Lower lobe of right lung (tissue), 2 donors: Measurements from ENCODE around the gene RIT2. TPM values are rescaled to one million over a fixed set of nuclear protein-coding genes. Genes with fewer than 3 reads are reported as not detected.

Experiments
- ATAC-seq, 2 donors: fragments of 200-7000 bp; cut with Tn5 transposase; one replicate each; pipeline ENCODE4 v1.9.1; 2020 to 2022; ENCODE audit warnings: mild to moderate bottlenecking in 2 of 2, moderate library complexity in 2 of 2
- DNase-seq: peaks from one replicate; pipeline ENCODE4 v3.0.0-alpha.2; 2020
- H3K27ac ChIP-seq: fragments of 200-600 bp; one replicate; pipeline ENCODE4 v1.8.0; 2022
- H3K27me3 ChIP-seq: fragments of 200-600 bp; one replicate; pipeline ENCODE4 v1.8.0; 2022; ENCODE audit warnings: low read depth
- H3K36me3 ChIP-seq: fragments of 200-600 bp; one replicate; pipeline ENCODE4 v1.8.0; 2022; ENCODE audit warnings: mild to moderate bottlenecking
- H3K4me1 ChIP-seq: fragments of 200-600 bp; one replicate; pipeline ENCODE4 v1.8.0; 2022
- H3K4me3 ChIP-seq: fragments of 200-600 bp; one replicate; pipeline ENCODE4 v1.8.0; 2022; ENCODE audit warnings: mild to moderate bottlenecking
- H3K9me3 ChIP-seq: fragments of 200-600 bp; one replicate; pipeline ENCODE4 v1.8.0; 2022
- CTCF ChIP-seq: fragments of 200-600 bp; IDR thresholded peaks from one replicate; pipeline ENCODE4 v1.8.0; 2022; ENCODE audit warnings: antibody characterized with exemption, mild to moderate bottlenecking
- intact Hi-C: fragments of 100-400 bp; cut with DNase I; formaldehyde crosslinking; loops from one replicate; pipeline ENCODE4 v1.11.0; 2022
- total RNA-seq: library from RNA; stranded (reverse); fragmentation: NEBNext Ultra II Directional; extraction: Animal tissue kit (Norgen Biotek cat#: 25700); gene quantifications from one replicate; pipeline ENCODE4 v1.2.1, GENCODE V29; 2021
- donor health status: DM: no; HTN: yes; CAD: no; lungs with severe emphysema.

RIT2 gene
- total RNA-seq, 1 donor from 2014 or later: not detected

DNA sequence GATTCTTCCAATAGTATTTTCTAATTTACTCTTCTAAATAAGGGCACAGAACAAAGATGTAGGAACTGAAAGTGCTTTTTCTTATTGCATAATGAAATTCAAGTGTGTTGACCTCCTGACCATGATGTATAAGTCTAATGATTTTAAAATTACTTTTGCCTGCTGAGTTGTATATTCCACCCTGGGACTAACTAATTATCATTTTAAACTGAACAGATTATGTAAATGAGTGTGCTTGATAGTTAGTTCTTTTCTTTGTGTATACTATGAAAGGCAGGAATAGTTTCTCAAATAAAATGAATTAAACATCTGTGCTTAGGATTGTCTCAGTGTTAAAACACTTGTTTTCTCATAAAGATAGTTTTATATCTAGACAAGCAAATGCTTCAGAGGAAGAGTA, 284.5 kb downstream of the RIT2 start:
- Histone ChIP-seq H3K27me3 (no peaks in the 10 kb centered on the region), H3K4me3 (no peak overlapping the region), H3K4me1 (no peaks in the 10 kb centered on the region), H3K27ac (no peak overlapping the region), H3K36me3 (no peaks in the 10 kb centered on the region), H3K9me3 (no peaks in the 10 kb centered on the region)
- intact Hi-C loops: no loop called here
- TF ChIP-seq CTCF: no peak
- no peak for DNase-seq
- no peak for ATAC-seq

GRCh38 chr18:42828881-42829280, 286.6 kb downstream of the RIT2 start:
- intact Hi-C loops: no loop called here
- H3K27me3 ChIP-seq: no peaks in the 10 kb centered on the region
- DNase-seq (no peak), ATAC-seq (no peak)
- H3K4me3 ChIP-seq: no peak overlapping the region
- H3K36me3 ChIP-seq: no peaks in the 10 kb centered on the region
- no peak overlapping the region for H3K27ac ChIP-seq
- TF ChIP-seq CTCF: no peak
- H3K4me1 ChIP-seq: no peaks in the 10 kb centered on the region
- H3K9me3 ChIP-seq: no peaks in the 10 kb centered on the region

GRCh38 chr18:42824178-42824577, 291.3 kb downstream of the RIT2 start:
- Histone ChIP-seq H3K4me3 (no peak overlapping the region), H3K9me3 (no peaks in the 10 kb centered on the region), H3K27me3 (no peaks in the 10 kb centered on the region), H3K36me3 (no peaks in the 10 kb centered on the region), H3K27ac (no peak overlapping the region), H3K4me1 (no peaks in the 10 kb centered on the region)
- no peak for ATAC-seq
- intact Hi-C loops: no loop called here
- no peak for TF ChIP-seq CTCF
- DNase-seq: no peak

GRCh38 chr18:42822711-42823110, 292.8 kb downstream of the RIT2 start:
- Histone ChIP-seq H3K27me3 (no peaks in the 10 kb centered on the region), H3K9me3 (no peaks in the 10 kb centered on the region), H3K4me1 (no peaks in the 10 kb centered on the region), H3K4me3 (no peak overlapping the region), H3K27ac (no peak overlapping the region), H3K36me3 (no peaks in the 10 kb centered on the region)
- no peak for DNase-seq
- no peak for ATAC-seq
- TF ChIP-seq CTCF: no peak
- intact Hi-C loops: no loop called here

GRCh38 chr18:42821492-42821891, 294.0 kb downstream of the RIT2 start:
- no peak for ATAC-seq
- DNase-seq: no peak

More at GRCh38 chr18:42821492-42821891, 294.0 kb downstream of the RIT2 start:
- TF ChIP-seq CTCF: no peak
- Histone ChIP-seq H3K27me3 (no peaks in the 10 kb centered on the region), H3K36me3 (no peaks in the 10 kb centered on the region), H3K9me3 (no peaks in the 10 kb centered on the region), H3K4me1 (no peaks in the 10 kb centered on the region), H3K27ac (no peak overlapping the region), H3K4me3 (no peak overlapping the region)
- intact Hi-C loops: no loop called here
